ENCODE measurements around the gene ZSWIM4. TPM values are rescaled to one million over a fixed set of nuclear protein-coding genes. Genes with fewer than 3 reads are reported as not detected.

Gene ZSWIM4
- total and polyA plus RNA-seq, 2 of the 4 experiments (the other 2 are of a cell fraction): 2.2 to 6.2 TPM

GRCh38 chr19:13839130-13839937 lies 44.1 kb downstream of the ZSWIM4 start:
- Histone ChIP-seq H3K36me3 (ENCODE audit: control insufficient read depth, insufficient read depth, low read length) (peaks cover 29% of the 10 kb centered on the region), H3K9me3 (ENCODE audit: control insufficient read depth, insufficient read depth, low read length) (no peaks in the 10 kb centered on the region), H2AK5ac (ENCODE audit: low read depth, low read length) (peak overlapping the region; percentile 95), H2BK5ac (ENCODE audit: low read depth, low read length, poor library complexity, severe bottlenecking) (peak overlapping the region; percentile 88), H2BK20ac (ENCODE audit: low read depth, low read length) (peak overlapping the region; percentile 38; the same call in 1 of the 2 replicates), H4K8ac (ENCODE audit: low read depth in 2 of 2, low read length in 2 of 2) (peak overlapping the region; percentile 79 to 87), H3K79me1 (ENCODE audit: low read depth in 1 of 2, low read length in 2 of 2) (peaks cover 12 to 41% of the 10 kb centered on the region in 2 experiments), H3K9me1 (ENCODE audit: insufficient read depth, low read length) (no peaks in the 10 kb centered on the region), H3K4me3 (ENCODE audit: insufficient read depth, low read depth, low read length) (peak overlapping the region; percentile 95), H3K18ac (ENCODE audit: low read depth, low read length) (peak overlapping the region; percentile 69), H4K91ac (ENCODE audit: insufficient read depth, low read depth, low read length) (peak overlapping the region; percentile 89), H3K4me2 (ENCODE audit: low read depth, low read length) (peak overlapping the region; percentile 95), H3K4me1 (ENCODE audit: control insufficient read depth, insufficient read depth, low read length) (peaks cover 36% of the 10 kb centered on the region), H2BK120ac (ENCODE audit: low read depth, low read length) (peak overlapping the region; percentile 81), H2AFZ (replicated peaks; ENCODE audit: low read length, poor library complexity) (peak overlapping the region; percentile 63), H3K27me3 (ENCODE audit: control insufficient read depth, insufficient read depth, low read length) (no peaks in the 10 kb centered on the region), H3K56ac (ENCODE audit: extremely low read depth, insufficient read depth, low read length) (peak overlapping the region; percentile 77), H4K5ac (ENCODE audit: low read depth, low read length) (peak overlapping the region; percentile 62), H3K9ac (ENCODE audit: low read depth, low read length) (peak overlapping the region; percentile 98), H3K23ac (ENCODE audit: low read depth, low read length) (peak overlapping the region; percentile 95), H3K4ac (ENCODE audit: low read depth, low read length) (peak overlapping the region; percentile 96), H2AK9ac (replicated peaks; ENCODE audit: low read depth, low read length, poor library complexity) (peak overlapping the region; percentile 90), H4K20me1 (ENCODE audit: insufficient read depth, low read length) (peaks cover 81% of the 10 kb centered on the region), H2BK15ac (ENCODE audit: low read depth, low read length) (peak overlapping the region; percentile 89; the same call in 1 of the 3 replicates), H3K14ac (replicated peaks; ENCODE audit: low read depth, low read length) (peak overlapping the region; percentile 93), H3K27ac (ENCODE audit: insufficient read depth, low read length) (peak overlapping the region; percentile 97)
- dilution Hi-C loops (cut with HindIII; ENCODE audit: low sequenced_read_pairs, unreplicated experiment): no loop called here
- intact Hi-C loops (cut with micrococcal nuclease): loop anchor here (1.0 to 5.0 kb wide), 2 partner anchors 23 to 42 kb away; partner anchors contain the start of gene ZSWIM4
- CTCF ChIA-PET: interaction anchor here (1.9 kb wide), 1 partner anchor 23 kb away, joined by 13 read pairs; no protein-coding TSS in a partner anchor
- BruUV-seq (replicated peaks): no TSS peak
- TF ChIP-seq BHLHE40 (IDR thresholded peaks at IDR 0.05; ENCODE audit: low read depth, low read length) (no peak), CEBPB (IDR thresholded peaks at IDR 0.05; ENCODE audit: low read depth, low read length) (no peak), MXI1 (IDR thresholded peaks at IDR 0.05; ENCODE audit: borderline replicate concordance, low read depth, low read length) (peak; percentile 27; the same call in 1 of the 2 replicates), USF2 (IDR thresholded peaks at IDR 0.05; ENCODE audit: low read depth, low read length) (peak; percentile 24; the same call in 1 of the 2 replicates), CTCF (conservative IDR thresholded peaks at IDR 0.05; ENCODE audit: low read depth, low read length) (0 out of 2 replicates have a peak, but pooled peaks have one; percentile 8), CHD1 (IDR thresholded peaks at IDR 0.05; ENCODE audit: low read depth, low read length) (peak; percentile 76; the same call in 1 of the 2 replicates), NFE2L2 (IDR thresholded peaks at IDR 0.05; ENCODE audit: low read depth, low read length) (peak; percentile 88), FOS (IDR thresholded peaks at IDR 0.05; ENCODE audit: low read depth, low read length) (no peak; the same call in 1 of the 2 replicates), SMC3 (IDR thresholded peaks at IDR 0.05; ENCODE audit: low read depth, low read length) (no peak), RCOR1 (IDR thresholded peaks at IDR 0.05; ENCODE audit: insufficient replicate concordance, low read length) (no peak), POLR2A (IDR thresholded peaks at IDR 0.05; ENCODE audit: low read depth, low read length) (peak; percentile 90), MAZ (IDR thresholded peaks at IDR 0.05; ENCODE audit: borderline replicate concordance, low read depth, low read length) (peak; percentile 12; the same call in 1 of the 2 replicates)
- WGBS, 2 experiments (ENCODE audit: extremely low coverage in 2 of 2, insufficient read length in 1 of 2): 0% methylated on average over 5 of the region's 36 CpGs; no CpG with 5 or more reads in 1 of the 2 experiments
- in situ Hi-C loops (cut with MboI; ENCODE audit: low sequenced_read_pairs): loop anchor here (25.0 kb wide), 1 partner anchor 1052 kb away; the partner anchor contains the start of genes HOOK2 and JUNB
- peak; percentile 42 for ATAC-seq (ENCODE audit: low read depth)
- POLR2A ChIA-PET (ENCODE audit: unreplicated experiment): interaction anchor here (0.5 to 1.4 kb wide), 5 partner anchors 8 to 936 kb away, joined by 3 to 9 read pairs (median 5); partner anchors contain the start of gene PKN1
- DNase-seq: peak; percentile 84
